K562 (cell line): ENCODE measurements around the gene RAPGEF5. TPM values are rescaled to one million over a fixed set of nuclear protein-coding genes. Genes with fewer than 3 reads are reported as not detected.

Experiments used
- ATAC-seq: fragments of 200-7000 bp; cut with Tn5 transposase; 3 replicates; pipeline ENCODE4 v1.9.1; 2020; ENCODE audit warnings: moderate library complexity
- BruUV-seq: library from RNA; stranded (reverse); fragments of 400-500 nt; replicated peaks from 2 replicates; lab custom pipeline; 2021; lab: Mats Ljungman, UMichigan
- CTCF ChIA-PET: fragments of 300-600 bp; formaldehyde crosslinking; extraction: SDS; loops from one replicate; lab custom pipeline; 2021; ENCODE audit warnings: low intra/inter-chr PET ratio; lab: Yijun Ruan, JAX
- POLR2A ChIA-PET: fragments of 300-600, 350-650 bp; sonication (Branson Sonifier 250); formaldehyde crosslinking; extraction: SDS; loops from one replicate; lab custom pipeline; 2021; ENCODE audit warnings: antibody characterized with exemption, inconsistent platforms; lab: Yijun Ruan, JAX
- DNase-seq, 4 experiments: peaks; one replicate each; pipeline versions ENCODE4 v3.0.0 to v3.0.0-alpha.2; 2011 to 2018; ENCODE audit warnings: low spot score in 3 of 4, mixed read lengths in 3 of 4; ENCODE audit errors: extremely low read depth in 1 of 4
- FAIRE-seq: peaks from 2 replicates; lab custom pipeline; 2011; peaks lifted over from hg19 to GRCh38; lab: Jason Lieb, UNC
- H2AFZ ChIP-seq: 2 replicates; pipeline ENCODE4 v1.6.0; 2011; ENCODE audit warnings: low read depth, low read length, control low read depth, inconsistent platforms
- H3K27ac ChIP-seq: fragments of 200-600 bp; 3 replicates; pipeline ENCODE4 v1.8.0; 2011; ENCODE audit warnings: low read depth, mild to moderate bottlenecking, control low read depth, inconsistent platforms, low read length, moderate library complexity, mixed read lengths; ENCODE audit errors: extremely low read depth
- H3K27me3 ChIP-seq, 2 experiments: fragments of 300-600 bp in 1 of 2; 2 replicates in 1 of 2; 3 replicates in 1 of 2; pipeline versions ENCODE4 v1.6.0 to v1.8.0; 2011; ENCODE audit warnings: inconsistent platforms in 2 of 2, low read length in 2 of 2, mild to moderate bottlenecking in 1 of 2, mixed read lengths in 1 of 2, moderate library complexity in 1 of 2; ENCODE audit not compliant: control insufficient read depth in 2 of 2, insufficient read depth in 2 of 2
- H3K36me3 ChIP-seq: fragments of 300-600 bp; 3 replicates; pipeline ENCODE4 v1.8.0; 2011; ENCODE audit warnings: mild to moderate bottlenecking, low read length, inconsistent platforms; ENCODE audit not compliant: control insufficient read depth, insufficient read depth
- H3K4me1 ChIP-seq, 2 experiments: fragments of 200-600 bp in 1 of 2; replicated peaks in 1 of 2; 2 replicates in 1 of 2; 3 replicates in 1 of 2; pipeline versions ENCODE4 v1.5.1 to v1.8.0; 2011; ENCODE audit warnings: inconsistent platforms in 2 of 2, low read length in 2 of 2, mild to moderate bottlenecking in 1 of 2, mixed read lengths in 1 of 2, moderate library complexity in 1 of 2; ENCODE audit not compliant: control insufficient read depth in 2 of 2, insufficient read depth in 2 of 2
- H3K4me2 ChIP-seq: 2 replicates; pipeline ENCODE4 v1.6.1; 2011; ENCODE audit warnings: low read length, control low read depth, inconsistent platforms, mixed read lengths; ENCODE audit not compliant: insufficient read depth
- H3K4me3 ChIP-seq: fragments of 200-600 bp; sonication (generic), shearing (Covaris generic); 2 replicates; pipeline ENCODE4 v1.5.1; 2016; ENCODE audit warnings: control low read depth, inconsistent platforms
- H3K79me2 ChIP-seq: fragments of 200-600 bp; 3 replicates; pipeline ENCODE4 v1.8.0; 2011; ENCODE audit warnings: low read length, inconsistent platforms; ENCODE audit not compliant: control insufficient read depth, insufficient read depth
- H3K9ac ChIP-seq, 2 experiments: 2 replicates each; pipeline versions ENCODE4 v1.6.0 to v1.6.1; 2011; ENCODE audit warnings: low read depth in 2 of 2, low read length in 2 of 2, control low read depth in 1 of 2, inconsistent platforms in 1 of 2, mild to moderate bottlenecking in 1 of 2, mixed read lengths in 1 of 2; ENCODE audit not compliant: insufficient read depth in 1 of 2
- H3K9me1 ChIP-seq: one replicate; pipeline ENCODE4 v1.6.0; 2011; ENCODE audit warnings: inconsistent platforms, mild to moderate bottlenecking, low read length, moderate library complexity; ENCODE audit not compliant: control insufficient read depth, insufficient read depth
- H3K9me3 ChIP-seq: replicated peaks from 2 replicates; pipeline ENCODE4 v1.5.1; 2011; ENCODE audit warnings: low read depth, low read length, inconsistent platforms; ENCODE audit not compliant: control insufficient read depth, insufficient read depth
- H4K20me1 ChIP-seq: replicated peaks from 2 replicates; pipeline ENCODE4 v1.6.1; 2011; ENCODE audit warnings: low read length, inconsistent platforms, mixed read lengths; ENCODE audit not compliant: control insufficient read depth, insufficient read depth
- ARID1B ChIP-seq: fragments of 450-650 bp; IDR thresholded peaks from 2 replicates; pipeline ENCODE4 v1.6.1; 2016; ENCODE audit warnings: antibody characterized with exemption, mild to moderate bottlenecking, inconsistent platforms
- CBFA2T2 ChIP-seq: fragments of 450-650 bp; conservative IDR thresholded peaks from 2 replicates; pipeline ENCODE4 v1.6.1; 2017; ENCODE audit warnings: mild to moderate bottlenecking
- CBFA2T3 ChIP-seq: fragments of 450-650 bp; IDR thresholded peaks from 2 replicates; pipeline ENCODE4 v1.6.1; 2017
- ESRRA ChIP-seq: fragments of 450-650 bp; IDR thresholded peaks from 2 replicates; pipeline ENCODE4 v1.6.1; 2014; ENCODE audit warnings: low read depth, mild to moderate bottlenecking, moderate library complexity, borderline replicate concordance
- HNRNPUL1 ChIP-seq: fragments of 200-400 bp; formaldehyde crosslinking; IDR thresholded peaks from 2 replicates; pipeline ENCODE4 v1.6.1; 2017; ENCODE audit warnings: low read length
- KDM1A ChIP-seq, 2 experiments: fragments of 450-650 bp; IDR thresholded peaks; 2 replicates each; pipeline ENCODE4 v1.6.1; 2016; ENCODE audit warnings: mild to moderate bottlenecking in 2 of 2
- NCOR1 ChIP-seq: fragments of 450-650 bp; IDR thresholded peaks from 2 replicates; pipeline ENCODE4 v1.6.1; 2016; ENCODE audit warnings: mild to moderate bottlenecking, moderate library complexity
- SMAD4 ChIP-seq: fragments of 250-450 bp; sonication (Bioruptor Pico); conservative IDR thresholded peaks from 2 replicates; pipeline ENCODE4 v1.8.0; 2021; ENCODE audit warnings: inconsistent platforms, mild to moderate bottlenecking, moderate library complexity
- TAL1 ChIP-seq: fragments of 450-650 bp; IDR thresholded peaks from 2 replicates; pipeline ENCODE4 v1.6.1; 2016; ENCODE audit warnings: mild to moderate bottlenecking
- TCF3 ChIP-seq: sonication (generic); formaldehyde crosslinking; IDR thresholded peaks from 2 replicates; pipeline ENCODE4 v1.4.0; 2020; ENCODE audit warnings: mild to moderate bottlenecking, missing genetic modification reagents
- TEAD4 ChIP-seq, 2 experiments: sonication (generic) in 1 of 2; formaldehyde crosslinking in 1 of 2; IDR thresholded peaks; 2 replicates each; pipeline versions ENCODE4 v1.6.1 to v1.8.0; 2012 to 2022; ENCODE audit warnings: borderline replicate concordance in 1 of 2, inconsistent platforms in 1 of 2, low read length in 1 of 2, mild to moderate bottlenecking in 1 of 2, missing genetic modification reagents in 1 of 2
- TRIM24 ChIP-seq, 2 experiments: fragments of 450-650 bp; IDR thresholded peaks; 2 replicates each; pipeline ENCODE4 v1.6.1; 2016
- ZBTB7A ChIP-seq: IDR thresholded peaks from 2 replicates; pipeline ENCODE4 v1.6.1; 2011; ENCODE audit warnings: low read depth, mild to moderate bottlenecking, low read length, moderate library complexity, borderline replicate concordance; ENCODE audit not compliant: control insufficient read depth
- WGBS: fragments of 100-300 bp; shearing (Covaris generic); methylation state at CpG from one replicate; pipeline ENCODE4 v1.1.6; 2016; ENCODE audit warnings: low coverage, mixed read lengths; ENCODE audit not compliant: insufficient coverage; ENCODE audit errors: missing lambda C conversion rate; 5-methylcytosine and 5-hydroxymethylcytosine counted together
- in situ Hi-C: fragments of 300-500 bp; cut with MboI; formaldehyde crosslinking; loops from 4 replicates; pipeline ENCODE4 v1.15.0; 2018; ENCODE audit warnings: inconsistent platforms, mixed read lengths
- intact Hi-C: fragments of 100-400 bp; cut with micrococcal nuclease; formaldehyde crosslinking; loops from 2 replicates; pipeline ENCODE4 v1.14.2; 2022
- polyA plus RNA-seq, 8 experiments: library from polyadenylated mRNA; depleted of rRNA in 4 of 8; stranded (reverse) in 5 of 8; unstranded in 3 of 8; fragments of >200 nt; fragmentation: Nextera tagmentation in 2 of 8; fragmentation: Illumina TruSeq in 1 of 8; extraction: Ambion mirVana in 2 of 8; extraction: Trizol in 1 of 8; gene quantifications; 2 replicates each; pipeline versions ENCODE4 v1.2.1 to v1.2.3, GENCODE V29; 2011 to 2014; ENCODE audit warnings: inconsistent platforms in 1 of 8, missing spikeins in 1 of 8
- total RNA-seq, 7 experiments: library from RNA; depleted of rRNA in 6 of 7; stranded (reverse); fragments of >200 nt in 6 of 7; fragmentation: Illumina TruSeq in 2 of 7; extraction: Trizol in 2 of 7; gene quantifications; 2 replicates each; pipeline versions ENCODE4 v1.2.1 to v1.2.3, GENCODE V29; 2011 to 2021; ENCODE audit warnings: low replicate concordance in 1 of 7
- TF ChIP-seq, protein P1 (sequence below): conservative IDR thresholded peaks from 2 replicates; pipeline ENCODE4 v1.6.1; 2011; ENCODE audit warnings: low read depth, mild to moderate bottlenecking, low read length; ENCODE audit not compliant: control insufficient read depth
- TF ChIP-seq, protein P2 (sequence below), 2 experiments: fragments of 450-650 bp; conservative IDR thresholded peaks; 2 replicates each; pipeline ENCODE4 v1.6.1; 2017; ENCODE audit warnings: mild to moderate bottlenecking in 2 of 2, moderate library complexity in 2 of 2

RAPGEF5 gene
- total and polyA plus RNA-seq, 9 of the 15 experiments (the other 6 are each of a cell fraction or from before 2014, with no cell fraction given): 0.39 to 2.0 (median 1.1) TPM

DNA sequence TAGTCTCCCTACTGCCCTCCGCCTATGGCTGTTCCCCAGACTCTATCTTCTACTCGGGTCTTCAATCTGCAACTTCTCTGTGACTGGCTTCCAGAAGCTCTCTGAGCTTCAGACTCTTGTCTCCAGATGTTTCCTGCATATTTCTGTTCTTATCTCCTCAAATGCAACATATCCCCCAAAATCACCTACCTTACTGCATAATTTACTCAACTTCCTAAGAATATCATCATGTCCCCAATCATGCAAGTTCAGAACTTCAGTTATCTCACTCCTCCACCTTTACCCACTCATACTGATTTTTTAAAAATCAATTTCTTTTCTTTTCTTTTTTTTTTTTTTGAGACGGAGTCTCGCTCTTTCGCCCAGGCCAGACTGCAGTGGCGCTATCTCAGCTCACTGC, 68.8 kb downstream of the RAPGEF5 start:
- Histone ChIP-seq H3K4me1 (peaks cover 0 to 6% of the 10 kb centered on the region in 2 experiments; a peak in 1 of 5 replicates), H3K79me2 (no peaks in the 10 kb centered on the region), H3K9ac (no peak overlapping the region), H3K4me2 (no peak overlapping the region), H3K9me1 (no peaks in the 10 kb centered on the region), H4K20me1 (no peaks in the 10 kb centered on the region), H3K9me3 (no peaks in the 10 kb centered on the region), H3K36me3 (no peaks in the 10 kb centered on the region), H2AFZ (no peak overlapping the region), H3K27ac (no peak overlapping the region), H3K27me3 (peaks cover 2 to 3% of the 10 kb centered on the region in 2 experiments; a peak in 1 of 5 replicates), H3K4me3 (no peak overlapping the region)
- ATAC-seq (no peak), DNase-seq (peak in 2 of 4 experiments; percentile 11 to 21), FAIRE-seq (no peak)
- TF ChIP-seq ARID1B (peak; percentile 58), SMAD4 (CRISPR knock-in tag) (0 out of 2 replicates have a peak, but pooled peaks have one; percentile 32), TRIM24 (IDR thresholded peaks at IDR 0.05) (peak in 1 of 2 experiments; percentile 23; a peak in 1 of 4 replicates), ZBTB7A (no peak), CBFA2T2 (peak; percentile 54), HNRNPUL1 (no peak), ESRRA (no peak), KDM1A (IDR thresholded peaks at IDR 0.05) (peak; percentile 37 to 40; a peak in 2 of 4 replicates), TCF3 (CRISPR knock-in tag) (peak; percentile 33), TAL1 (peak; percentile 43; the same call in 1 of the 2 replicates), NCOR1 (peak; percentile 43), CBFA2T3 (peak; percentile 77), TEAD4 (IDR thresholded peaks at IDR 0.05; ENCODE audit: low read length) (peak; percentile 26), TEAD4 (CRISPR knock-in tag; IDR thresholded peaks at IDR 0.05; ENCODE audit: borderline replicate concordance) (no peak)
- TF ChIP-seq, protein P1, sequence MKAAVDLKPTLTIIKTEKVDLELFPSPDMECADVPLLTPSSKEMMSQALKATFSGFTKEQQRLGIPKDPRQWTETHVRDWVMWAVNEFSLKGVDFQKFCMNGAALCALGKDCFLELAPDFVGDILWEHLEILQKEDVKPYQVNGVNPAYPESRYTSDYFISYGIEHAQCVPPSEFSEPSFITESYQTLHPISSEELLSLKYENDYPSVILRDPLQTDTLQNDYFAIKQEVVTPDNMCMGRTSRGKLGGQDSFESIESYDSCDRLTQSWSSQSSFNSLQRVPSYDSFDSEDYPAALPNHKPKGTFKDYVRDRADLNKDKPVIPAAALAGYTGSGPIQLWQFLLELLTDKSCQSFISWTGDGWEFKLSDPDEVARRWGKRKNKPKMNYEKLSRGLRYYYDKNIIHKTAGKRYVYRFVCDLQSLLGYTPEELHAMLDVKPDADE: no peak
- TF ChIP-seq, protein P2, sequence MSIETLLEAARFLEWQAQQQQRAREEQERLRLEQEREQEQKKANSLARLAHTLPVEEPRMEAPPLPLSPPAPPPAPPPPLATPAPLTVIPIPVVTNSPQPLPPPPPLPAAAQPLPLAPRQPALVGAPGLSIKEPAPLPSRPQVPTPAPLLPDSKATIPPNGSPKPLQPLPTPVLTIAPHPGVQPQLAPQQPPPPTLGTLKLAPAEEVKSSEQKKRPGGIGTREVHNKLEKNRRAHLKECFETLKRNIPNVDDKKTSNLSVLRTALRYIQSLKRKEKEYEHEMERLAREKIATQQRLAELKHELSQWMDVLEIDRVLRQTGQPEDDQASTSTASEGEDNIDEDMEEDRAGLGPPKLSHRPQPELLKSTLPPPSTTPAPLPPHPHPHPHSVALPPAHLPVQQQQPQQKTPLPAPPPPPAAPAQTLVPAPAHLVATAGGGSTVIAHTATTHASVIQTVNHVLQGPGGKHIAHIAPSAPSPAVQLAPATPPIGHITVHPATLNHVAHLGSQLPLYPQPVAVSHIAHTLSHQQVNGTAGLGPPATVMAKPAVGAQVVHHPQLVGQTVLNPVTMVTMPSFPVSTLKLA (conservative IDR thresholded peaks at IDR 0.05): no peak
- CTCF ChIA-PET: no interaction called here
- intact Hi-C loops: no loop called here
- in situ Hi-C loops: no loop called here
- BruUV-seq: no TSS peak
- WGBS: 31% methylated on average over 2 of the region's 6 CpGs
- POLR2A ChIA-PET: interaction anchor here (0.9 kb wide), 1 partner anchor 11 kb away, joined by 7 read pairs; no protein-coding TSS in a partner anchor
